OCI-LY7 (cell line): ENCODE data around the gene UGT1A4. TPM values are rescaled to one million over a fixed set of nuclear protein-coding genes. Genes with fewer than 3 reads are reported as not detected.

Source experiments
- BruUV-seq: library from RNA; stranded (reverse); fragments of 400-500 nt; replicated peaks from 2 replicates; lab custom pipeline; 2021; lab: Mats Ljungman, UMichigan
- CTCF ChIA-PET: fragments of 300-600 bp; sonication (Branson Sonifier 250); formaldehyde crosslinking; loops from one replicate; lab custom pipeline; 2022; ENCODE audit warnings: antibody characterized with exemption; ENCODE audit not compliant: unreplicated experiment; lab: Charles Lee
- POLR2A ChIA-PET: fragments of 300-600 bp; sonication (Branson Sonifier 250); formaldehyde crosslinking; loops from one replicate; lab custom pipeline; 2022; ENCODE audit warnings: antibody characterized with exemption; lab: Charles Lee
- DNase-seq: peaks from one replicate; pipeline ENCODE4 v3.0.0-alpha.2; 2015; ENCODE audit warnings: low spot score
- H2AFZ ChIP-seq: fragments of 200-600 bp; sonication (generic), shearing (Covaris generic); 2 replicates; pipeline ENCODE4 v1.6.1; 2014; ENCODE audit warnings: mild to moderate bottlenecking, antibody characterized with exemption, low read length, moderate library complexity
- H3K27ac ChIP-seq: fragments of 200-600 bp; sonication (generic); 2 replicates; pipeline ENCODE4 v1.5.1; 2014; ENCODE audit warnings: mixed run types, low read depth, mild to moderate bottlenecking, moderate library complexity, low read length, inconsistent platforms; ENCODE audit not compliant: poor library complexity, severe bottlenecking
- H3K36me3 ChIP-seq: fragments of 200-600 bp; sonication (generic); 2 replicates; pipeline ENCODE4 v1.6.1; 2014; ENCODE audit warnings: mild to moderate bottlenecking, antibody characterized with exemption, low read length, moderate library complexity, mixed read lengths; ENCODE audit not compliant: insufficient read depth
- H3K4me1 ChIP-seq: fragments of 200-600 bp; sonication (generic); 2 replicates; pipeline ENCODE4 v1.5.1; 2014; ENCODE audit warnings: mild to moderate bottlenecking, low read length; ENCODE audit not compliant: insufficient read depth, poor library complexity, severe bottlenecking
- H3K4me2 ChIP-seq: fragments of 200-600 bp; sonication (generic); 2 replicates; pipeline ENCODE4 v1.6.1; 2014; ENCODE audit warnings: mild to moderate bottlenecking, low read length
- H3K4me3 ChIP-seq: fragments of 200-600 bp; sonication (generic); 2 replicates; pipeline ENCODE4 v1.5.1; 2014; ENCODE audit warnings: mild to moderate bottlenecking, low read depth, low read length; ENCODE audit not compliant: poor library complexity, severe bottlenecking
- H3K79me2 ChIP-seq: fragments of 200-600 bp; sonication (generic); 2 replicates; pipeline ENCODE4 v1.6.1; 2016; ENCODE audit warnings: low read depth, mild to moderate bottlenecking, low read length, moderate library complexity, mixed read lengths; ENCODE audit not compliant: insufficient read depth
- H3K9me2 ChIP-seq: fragments of 200-600 bp; sonication (generic); 2 replicates; pipeline ENCODE4 v1.6.1; 2016; ENCODE audit warnings: mild to moderate bottlenecking, low read length, mixed read lengths; ENCODE audit not compliant: insufficient read depth
- H3K9me3 ChIP-seq: fragments of 200-600 bp; sonication (generic); 2 replicates; pipeline ENCODE4 v1.6.1; 2014; ENCODE audit warnings: mild to moderate bottlenecking, mixed run types, low read length, mixed read lengths
- H4K20me1 ChIP-seq: fragments of 200-600 bp; sonication (generic); 2 replicates; pipeline ENCODE4 v1.6.1; 2014; ENCODE audit warnings: mild to moderate bottlenecking, antibody characterized with exemption, low read length, moderate library complexity, mixed read lengths; ENCODE audit not compliant: insufficient read depth
- EZH2phosphoT487 ChIP-seq: fragments of 200-600 bp; sonication (generic); IDR thresholded peaks from 2 replicates; pipeline ENCODE4 v1.6.1; 2018; ENCODE audit warnings: low read depth, borderline replicate concordance, mild to moderate bottlenecking, mixed run types, antibody characterized with exemption, low read length, moderate library complexity, mixed read lengths
- intact Hi-C: fragments of 100-400 bp; cut with micrococcal nuclease; formaldehyde crosslinking; loops from one replicate; pipeline ENCODE4 v1.10.0; 2022; ENCODE audit not compliant: unreplicated experiment
- total RNA-seq, 2 experiments: library from RNA; depleted of rRNA in 1 of 2; stranded (reverse); fragments of >200 nt in 1 of 2; shearing (Covaris generic) in 1 of 2; gene quantifications; 2 replicates each; pipeline ENCODE4 v1.2.3, GENCODE V29; 2014 to 2022
- TF ChIP-seq, protein P1 (sequence below): fragments of 200-600 bp; sonication (generic); conservative IDR thresholded peaks from 2 replicates; pipeline ENCODE4 v1.5.1; 2014; ENCODE audit warnings: mild to moderate bottlenecking, antibody characterized with exemption, low read length, moderate library complexity, mixed read lengths

The UGT1A4 gene
- total RNA-seq, 2 experiments from 2014 or later, result not detected

DNA sequence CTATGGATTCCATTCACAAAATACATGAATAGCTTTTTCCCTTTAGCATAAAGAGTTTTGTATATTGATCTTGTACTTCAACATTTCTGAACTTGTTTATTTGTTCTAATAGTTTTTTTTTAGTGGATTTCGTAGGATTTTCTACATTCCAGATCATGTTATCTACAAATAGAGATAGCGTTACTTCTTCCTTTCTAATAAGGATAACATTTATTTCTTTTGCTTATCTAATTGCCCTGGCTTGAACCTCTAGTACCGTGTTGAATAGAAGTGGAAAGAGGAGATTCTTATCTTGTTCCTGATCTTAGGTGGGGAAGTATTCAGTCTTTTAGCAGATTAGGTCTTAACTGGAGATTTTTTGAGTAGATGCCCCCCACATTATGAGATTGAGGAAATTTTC lies 16.3 kb upstream of the UGT1A4 start:
- CTCF ChIA-PET, result no interaction called here
- H3K4me1 ChIP-seq, result no peaks in the 10 kb centered on the region

GRCh38 chr2:233705911-233706506 lies 12.5 kb upstream of the UGT1A4 start:
- Histone ChIP-seq H3K79me2 (no peaks in the 10 kb centered on the region), H3K4me3 (no peak overlapping the region), H3K4me2 (no peak overlapping the region), H4K20me1 (no peaks in the 10 kb centered on the region), H3K36me3 (no peaks in the 10 kb centered on the region), H3K4me1 (no peaks in the 10 kb centered on the region), H3K9me3 (no peaks in the 10 kb centered on the region), H3K27ac (no peak overlapping the region), H3K9me2 (no peaks in the 10 kb centered on the region), H2AFZ (no peak overlapping the region)
- CTCF ChIA-PET, result no interaction called here
- intact Hi-C loops, result no loop called here
- no peak for TF ChIP-seq EZH2phosphoT487
- POLR2A ChIA-PET, result no interaction called here
- no TSS peak for BruUV-seq
- DNase-seq, result no peak

More for the DNA sequence above, 16.3 kb upstream of the UGT1A4 start:
- Histone ChIP-seq H3K4me2 (no peak overlapping the region), H3K4me3 (no peak overlapping the region), H3K79me2 (no peaks in the 10 kb centered on the region), H2AFZ (no peak overlapping the region), H3K9me3 (no peaks in the 10 kb centered on the region), H3K27ac (no peak overlapping the region), H4K20me1 (no peaks in the 10 kb centered on the region), H3K9me2 (no peaks in the 10 kb centered on the region), H3K36me3 (no peaks in the 10 kb centered on the region)
- DNase-seq, result no peak
- POLR2A ChIA-PET, result no interaction called here
- intact Hi-C loops, result no loop called here
- TF ChIP-seq, protein P1, sequence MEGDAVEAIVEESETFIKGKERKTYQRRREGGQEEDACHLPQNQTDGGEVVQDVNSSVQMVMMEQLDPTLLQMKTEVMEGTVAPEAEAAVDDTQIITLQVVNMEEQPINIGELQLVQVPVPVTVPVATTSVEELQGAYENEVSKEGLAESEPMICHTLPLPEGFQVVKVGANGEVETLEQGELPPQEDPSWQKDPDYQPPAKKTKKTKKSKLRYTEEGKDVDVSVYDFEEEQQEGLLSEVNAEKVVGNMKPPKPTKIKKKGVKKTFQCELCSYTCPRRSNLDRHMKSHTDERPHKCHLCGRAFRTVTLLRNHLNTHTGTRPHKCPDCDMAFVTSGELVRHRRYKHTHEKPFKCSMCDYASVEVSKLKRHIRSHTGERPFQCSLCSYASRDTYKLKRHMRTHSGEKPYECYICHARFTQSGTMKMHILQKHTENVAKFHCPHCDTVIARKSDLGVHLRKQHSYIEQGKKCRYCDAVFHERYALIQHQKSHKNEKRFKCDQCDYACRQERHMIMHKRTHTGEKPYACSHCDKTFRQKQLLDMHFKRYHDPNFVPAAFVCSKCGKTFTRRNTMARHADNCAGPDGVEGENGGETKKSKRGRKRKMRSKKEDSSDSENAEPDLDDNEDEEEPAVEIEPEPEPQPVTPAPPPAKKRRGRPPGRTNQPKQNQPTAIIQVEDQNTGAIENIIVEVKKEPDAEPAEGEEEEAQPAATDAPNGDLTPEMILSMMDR, result no peak
- no peak for TF ChIP-seq EZH2phosphoT487
- no TSS peak for BruUV-seq

GRCh38 chr2:233706720-233707119 lies 11.8 kb upstream of the UGT1A4 start:
- Histone ChIP-seq H3K9me2 (no peaks in the 10 kb centered on the region), H3K79me2 (no peaks in the 10 kb centered on the region), H3K4me1 (no peaks in the 10 kb centered on the region), H3K4me2 (no peak overlapping the region), H4K20me1 (no peaks in the 10 kb centered on the region), H3K9me3 (no peaks in the 10 kb centered on the region), H3K27ac (no peak overlapping the region), H3K4me3 (no peak overlapping the region), H3K36me3 (no peaks in the 10 kb centered on the region), H2AFZ (no peak overlapping the region)
- ChIA-PET POLR2A (no interaction called here), CTCF (no interaction called here)
- no TSS peak for BruUV-seq
- TF ChIP-seq, protein P1, result no peak
- TF ChIP-seq EZH2phosphoT487, result no peak
- intact Hi-C loops, result no loop called here
- DNase-seq, result no peak
